ENCODE data around the gene NR1D2. TPM values are rescaled to one million over a fixed set of nuclear protein-coding genes. Genes with fewer than 3 reads are reported as not detected.
A peak's percentile ranks its signal among the peaks of the same experiment; 100 is the strongest.
"Not testable (repeated sequence)": the region's sequence is repeated elsewhere in the genome, so short reads cannot be mapped to it uniquely, and the experiment has no call there.

Gene NR1D2
- 14.1 TPM for polyA plus RNA-seq
- long read RNA-seq, donor 1, full-length matches to known transcripts: 2 of 2 reads
- long read RNA-seq, donor 1, partial matches to known transcripts: 0 of 2 reads
- long read RNA-seq, donor 1, other reads (novel, unspliced or antisense): 0 of 2 reads
- long read RNA-seq, donor 2: 0 reads
- long read RNA-seq, donor 3: 0 reads
- long read RNA-seq, donor 4: 0 reads
- long read RNA-seq, donor 5, full-length matches to known transcripts: 3 of 3 reads
- long read RNA-seq, donor 5, partial matches to known transcripts: 0 of 3 reads
- long read RNA-seq, donor 5, other reads (novel, unspliced or antisense): 0 of 3 reads
- long read RNA-seq, donor 6, full-length matches to known transcripts: 2 of 2 reads
- long read RNA-seq, donor 6, partial matches to known transcripts: 0 of 2 reads
- long read RNA-seq, donor 6, other reads (novel, unspliced or antisense): 0 of 2 reads
- long read RNA-seq, donor 7, full-length matches to known transcripts: 3 of 13 reads
- long read RNA-seq, donor 7, partial matches to known transcripts: 10 of 13 reads
- long read RNA-seq, donor 7, other reads (novel, unspliced or antisense): 0 of 13 reads
- long read RNA-seq, donor 8, full-length matches to known transcripts: 4 of 4 reads
- long read RNA-seq, donor 8, partial matches to known transcripts: 0 of 4 reads
- long read RNA-seq, donor 8, other reads (novel, unspliced or antisense): 0 of 4 reads
- long read RNA-seq, donor 9, full-length matches to known transcripts: 3 of 3 reads
- long read RNA-seq, donor 9, partial matches to known transcripts: 0 of 3 reads
- long read RNA-seq, donor 9, other reads (novel, unspliced or antisense): 0 of 3 reads
- long read RNA-seq, donor 10, full-length matches to known transcripts: 5 of 13 reads
- long read RNA-seq, donor 10, partial matches to known transcripts: 8 of 13 reads
- long read RNA-seq, donor 10, other reads (novel, unspliced or antisense): 0 of 13 reads
- long read RNA-seq, donor 11, full-length matches to known transcripts: 2 of 2 reads
- long read RNA-seq, donor 11, partial matches to known transcripts: 0 of 2 reads
- long read RNA-seq, donor 11, other reads (novel, unspliced or antisense): 0 of 2 reads

GRCh38 chr3:23944861-23945662, at the start of gene NR1D2:
TSS of gene NR1D2 (plus strand) at chr3:23945286. CDS start at chr3:23945579, 293 bp downstream.
- H3K9me3 ChIP-seq (ENCODE audit: control insufficient read depth, low read depth, low read length): no peaks in the 10 kb centered on the region
- WGBS (ENCODE audit: insufficient coverage, low lambda C conversion rate): 0% methylated on average over 7 of the region's 88 CpGs
- peak; percentile 76 to 84 for DNase-seq
- peaks cover 15% of the 10 kb centered on the region for H3K27me3 ChIP-seq (ENCODE audit: control insufficient read depth, insufficient read depth, low read length)
- H3K4me3 ChIP-seq (ENCODE audit: low read length): peak within 1 kb of the TSS; percentile 74
- H3K27ac ChIP-seq (ENCODE audit: low read length): peak within 1 kb of the TSS; percentile 80
- no peaks in the 10 kb centered on the region for H3K36me3 ChIP-seq (ENCODE audit: control insufficient read depth, insufficient read depth, low read length)
- no peaks in the 10 kb centered on the region for H3K4me1 ChIP-seq (ENCODE audit: control insufficient read depth, insufficient read depth, low read length)

DNA sequence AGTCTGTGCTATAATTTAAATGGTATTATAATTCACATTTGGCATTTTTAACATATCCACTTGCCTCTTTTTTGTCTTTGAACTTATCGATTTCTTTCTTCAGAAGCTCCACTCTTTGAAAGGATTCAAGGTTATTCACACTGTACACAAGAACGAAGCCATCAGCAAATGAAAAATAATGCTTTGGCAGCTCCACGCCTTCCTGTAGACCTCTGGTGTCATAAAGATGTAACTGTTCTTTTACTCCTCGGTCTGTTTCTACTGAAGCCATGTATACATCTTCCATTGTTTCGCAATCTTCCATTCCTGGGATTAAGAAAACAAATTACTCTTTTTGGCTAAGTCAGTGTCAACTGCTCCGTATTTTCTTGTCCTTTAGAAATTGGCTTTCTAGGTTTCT, 44.3 kb upstream of the NR1D2 start:
- no peak for DNase-seq
- Histone ChIP-seq H3K36me3 (ENCODE audit: control insufficient read depth, insufficient read depth, low read length) (peaks cover 23% of the 10 kb centered on the region), H3K4me3 (ENCODE audit: low read length) (no peak overlapping the region), H3K9me3 (ENCODE audit: control insufficient read depth, low read depth, low read length) (no peaks in the 10 kb centered on the region), H3K27me3 (ENCODE audit: control insufficient read depth, insufficient read depth, low read length) (no peaks in the 10 kb centered on the region), H3K4me1 (ENCODE audit: control insufficient read depth, insufficient read depth, low read length) (no peaks in the 10 kb centered on the region), H3K27ac (ENCODE audit: low read length) (no peak overlapping the region)
- 83% methylated on average over 4 of the region's 6 CpGs for WGBS (ENCODE audit: insufficient coverage, low lambda C conversion rate)

DNA sequence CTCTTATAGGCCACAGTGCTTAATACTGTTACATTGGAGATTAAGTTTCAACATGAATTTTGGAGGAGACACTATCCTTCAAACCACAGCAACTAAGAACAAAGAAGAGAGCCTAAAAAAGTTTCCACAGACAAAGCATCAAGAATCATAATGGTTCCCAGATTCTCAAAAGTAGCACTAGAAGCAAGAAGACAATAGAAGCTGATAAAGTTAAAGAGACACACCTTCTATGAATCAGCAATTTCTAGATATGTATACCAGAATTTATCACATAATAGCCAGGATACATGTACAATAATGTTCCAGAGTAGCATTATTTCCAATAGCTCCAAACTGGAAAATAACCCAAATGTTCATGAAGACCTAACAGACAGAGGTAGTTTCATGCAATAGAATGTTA, 40.5 kb upstream of the NR1D2 start:
- Histone ChIP-seq H3K27me3 (ENCODE audit: control insufficient read depth, insufficient read depth, low read length) (no peaks in the 10 kb centered on the region), H3K27ac (ENCODE audit: low read length) (no peak overlapping the region), H3K9me3 (ENCODE audit: control insufficient read depth, low read depth, low read length) (no peaks in the 10 kb centered on the region), H3K4me1 (ENCODE audit: control insufficient read depth, insufficient read depth, low read length) (no peaks in the 10 kb centered on the region), H3K36me3 (ENCODE audit: control insufficient read depth, insufficient read depth, low read length) (peaks cover 18% of the 10 kb centered on the region), H3K4me3 (ENCODE audit: low read length) (no peak overlapping the region)
- no peak for DNase-seq

GRCh38 chr3:23909341-23909740, 35.7 kb upstream of the NR1D2 start:
- 92% methylated on average over 2 of the region's 7 CpGs for WGBS (ENCODE audit: insufficient coverage, low lambda C conversion rate)
- DNase-seq: no peak

DNA sequence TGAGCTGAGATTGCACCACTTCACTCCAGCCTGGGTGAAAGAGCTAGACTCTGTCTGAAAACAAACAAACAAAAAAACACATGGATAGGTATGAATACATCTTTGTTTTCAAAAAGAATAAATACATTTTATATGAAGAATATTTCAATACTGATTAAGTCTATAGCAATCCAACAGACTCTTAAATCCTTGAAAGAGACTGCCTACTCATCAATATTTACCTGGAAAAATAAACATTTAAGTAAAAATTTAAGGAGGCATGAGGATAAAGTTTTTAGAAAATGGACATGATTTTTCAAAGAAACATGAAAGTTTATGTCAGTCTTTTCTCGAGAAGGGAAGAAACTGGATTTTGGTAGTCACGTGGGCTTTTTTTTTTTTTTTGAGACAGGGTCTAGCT, 33.7 kb upstream of the NR1D2 start:
- no peak overlapping the region for H3K4me3 ChIP-seq (ENCODE audit: low read length)
- no peak for DNase-seq
- no peak overlapping the region for H3K27ac ChIP-seq (ENCODE audit: low read length)
- H3K4me1 ChIP-seq (ENCODE audit: control insufficient read depth, insufficient read depth, low read length): peaks cover 6% of the 10 kb centered on the region
- H3K36me3 ChIP-seq (ENCODE audit: control insufficient read depth, insufficient read depth, low read length): peaks cover 11% of the 10 kb centered on the region
- H3K27me3 ChIP-seq (ENCODE audit: control insufficient read depth, insufficient read depth, low read length): no peaks in the 10 kb centered on the region
- no peaks in the 10 kb centered on the region for H3K9me3 ChIP-seq (ENCODE audit: control insufficient read depth, low read depth, low read length)
- WGBS (ENCODE audit: insufficient coverage, low lambda C conversion rate): 100% methylated on average over 1 of the region's 2 CpGs

More at GRCh38 chr3:23909341-23909740, 35.7 kb upstream of the NR1D2 start:
- Histone ChIP-seq H3K4me3 (ENCODE audit: low read length) (no peak overlapping the region), H3K4me1 (ENCODE audit: control insufficient read depth, insufficient read depth, low read length) (no peaks in the 10 kb centered on the region), H3K27ac (ENCODE audit: low read length) (no peak overlapping the region), H3K27me3 (ENCODE audit: control insufficient read depth, insufficient read depth, low read length) (no peaks in the 10 kb centered on the region), H3K9me3 (ENCODE audit: control insufficient read depth, low read depth, low read length) (no peaks in the 10 kb centered on the region), H3K36me3 (ENCODE audit: control insufficient read depth, insufficient read depth, low read length) (peaks cover 12% of the 10 kb centered on the region)

DNA sequence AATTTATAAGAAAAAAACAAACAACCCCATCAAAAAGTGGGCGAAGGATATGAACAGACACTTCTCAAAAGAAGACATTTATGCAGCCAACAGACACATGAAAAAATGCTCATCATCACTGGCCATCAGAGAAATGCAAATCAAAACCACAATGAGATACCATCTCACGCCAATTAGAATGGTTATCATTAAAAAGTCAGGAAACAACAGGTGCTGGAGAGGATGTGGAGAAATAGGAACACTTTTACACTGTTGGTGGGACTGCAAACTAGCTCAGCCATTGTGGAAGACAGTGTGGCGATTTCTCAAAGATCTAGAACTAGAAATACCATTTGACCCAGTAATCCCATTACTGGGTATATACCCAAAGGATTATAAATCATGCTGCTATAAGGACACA, 32.8 kb upstream of the NR1D2 start:
- not testable (repeated sequence) for H3K4me1 ChIP-seq (ENCODE audit: control insufficient read depth, insufficient read depth, low read length); H3K4me3 ChIP-seq (ENCODE audit: low read length); H3K27me3 ChIP-seq (ENCODE audit: control insufficient read depth, insufficient read depth, low read length); H3K27ac ChIP-seq (ENCODE audit: low read length); DNase-seq; H3K9me3 ChIP-seq (ENCODE audit: control insufficient read depth, low read depth, low read length)
- peaks cover 11% of the 10 kb centered on the region for H3K36me3 ChIP-seq (ENCODE audit: control insufficient read depth, insufficient read depth, low read length)
- WGBS (ENCODE audit: insufficient coverage, low lambda C conversion rate): no CpG with 5 or more reads among the region's 3 CpGs

GRCh38 chr3:23913182-23913581, 31.9 kb upstream of the NR1D2 start:
- 92% methylated on average over 1 of the region's 1 CpG for WGBS (ENCODE audit: insufficient coverage, low lambda C conversion rate)
- Histone ChIP-seq H3K27me3 (ENCODE audit: control insufficient read depth, insufficient read depth, low read length) (no peaks in the 10 kb centered on the region), H3K36me3 (ENCODE audit: control insufficient read depth, insufficient read depth, low read length) (peaks cover 11% of the 10 kb centered on the region), H3K9me3 (ENCODE audit: control insufficient read depth, low read depth, low read length) (no peaks in the 10 kb centered on the region), H3K27ac (ENCODE audit: low read length) (no peak overlapping the region), H3K4me1 (ENCODE audit: control insufficient read depth, insufficient read depth, low read length) (peaks cover 6% of the 10 kb centered on the region), H3K4me3 (ENCODE audit: low read length) (no peak overlapping the region)
- no peak for DNase-seq

DNA sequence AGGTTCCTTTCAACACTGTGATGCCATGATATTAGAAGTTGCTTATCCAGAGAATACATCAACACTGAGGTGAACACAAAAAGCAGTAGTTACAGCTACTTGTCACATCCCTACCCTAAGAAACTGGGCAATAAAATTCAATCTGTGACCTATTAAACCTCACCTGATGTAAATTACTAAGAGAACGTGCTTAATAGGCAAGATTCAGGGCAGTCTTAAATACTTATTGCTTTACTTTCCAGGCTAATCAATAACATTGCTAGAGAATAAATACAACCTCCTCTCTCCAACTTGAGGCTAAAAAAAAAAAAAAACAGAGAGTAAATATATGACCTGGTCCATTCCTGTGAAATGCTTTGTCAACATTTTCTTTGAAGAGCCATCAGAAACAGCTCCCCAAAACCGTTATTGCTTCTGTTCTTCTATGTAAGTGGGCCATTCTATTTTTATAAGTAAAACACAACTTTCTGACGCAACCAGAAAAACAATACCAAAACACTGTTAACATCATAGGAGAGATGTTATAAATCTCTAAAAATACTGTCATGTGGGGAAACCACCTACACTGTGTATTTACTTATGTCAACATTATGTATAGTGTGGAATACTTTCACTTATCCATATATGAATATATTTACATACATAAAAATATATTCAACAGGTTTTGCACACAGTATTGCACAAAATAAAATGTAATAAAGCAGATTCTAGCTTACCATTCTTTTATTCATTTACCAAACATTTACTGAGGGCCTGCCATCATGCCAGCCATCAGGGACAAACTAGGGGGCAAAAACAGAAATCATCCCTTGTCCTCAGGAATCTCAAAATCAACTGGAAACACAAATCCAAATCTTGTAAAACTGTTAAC, 31.0 kb upstream of the NR1D2 start:
- H3K27ac ChIP-seq (ENCODE audit: low read length): no peak overlapping the region
- H3K36me3 ChIP-seq (ENCODE audit: control insufficient read depth, insufficient read depth, low read length): peaks cover 20% of the 10 kb centered on the region
- no peak overlapping the region for H3K4me3 ChIP-seq (ENCODE audit: low read length)
- no peaks in the 10 kb centered on the region for H3K9me3 ChIP-seq (ENCODE audit: control insufficient read depth, low read depth, low read length)
- H3K27me3 ChIP-seq (ENCODE audit: control insufficient read depth, insufficient read depth, low read length): no peaks in the 10 kb centered on the region
- H3K4me1 ChIP-seq (ENCODE audit: control insufficient read depth, insufficient read depth, low read length): peaks cover 13% of the 10 kb centered on the region
- no peak for DNase-seq
- WGBS (ENCODE audit: insufficient coverage, low lambda C conversion rate): 40% methylated on average over 1 of the region's 3 CpGs

- WGBS (ENCODE audit: insufficient coverage, low lambda C conversion rate): 69% methylated on average over 4 of the region's 7 CpGs
- no peak overlapping the region for H3K27ac ChIP-seq (ENCODE audit: low read length)
- peaks cover 16% of the 10 kb centered on the region for H3K36me3 ChIP-seq (ENCODE audit: control insufficient read depth, insufficient read depth, low read length)
- H3K4me3 ChIP-seq (ENCODE audit: low read length): peak overlapping the region; percentile 71
- H3K9me3 ChIP-seq (ENCODE audit: control insufficient read depth, low read depth, low read length): no peaks in the 10 kb centered on the region
- no peaks in the 10 kb centered on the region for H3K27me3 ChIP-seq (ENCODE audit: control insufficient read depth, insufficient read depth, low read length)
- peak; percentile 23 to 72 for DNase-seq
- peaks cover 13% of the 10 kb centered on the region for H3K4me1 ChIP-seq (ENCODE audit: control insufficient read depth, insufficient read depth, low read length)
Measured at GRCh38 chr3:23915537-23916108, 29.5 kb upstream of the NR1D2 start.
